SIG-M5 (cell line): ENCODE data around the gene KRT20.
"Not testable (repeated sequence)": the region's sequence is repeated elsewhere in the genome, so short reads cannot be mapped to it uniquely, and the experiment has no call there.

Source experiments
- DNase-seq: peaks from one replicate; lab custom pipeline; 2025; lab: John Stamatoyannopoulos, UW

The KRT20 gene

GRCh38 chr17:40884708-40885512 lies at the start of gene KRT20:
Gene KRT20, minus strand, starts transcription at chr17:40885242. Its CDS starts 57 bp downstream, at chr17:40885185.
- DNase-seq, result no peak

GRCh38 chr17:40932608-40933007 lies 47.6 kb upstream of the KRT20 start:
- no peak for DNase-seq

GRCh38 chr17:40931311-40931710 lies 46.3 kb upstream of the KRT20 start:
- DNase-seq, result no peak

DNA sequence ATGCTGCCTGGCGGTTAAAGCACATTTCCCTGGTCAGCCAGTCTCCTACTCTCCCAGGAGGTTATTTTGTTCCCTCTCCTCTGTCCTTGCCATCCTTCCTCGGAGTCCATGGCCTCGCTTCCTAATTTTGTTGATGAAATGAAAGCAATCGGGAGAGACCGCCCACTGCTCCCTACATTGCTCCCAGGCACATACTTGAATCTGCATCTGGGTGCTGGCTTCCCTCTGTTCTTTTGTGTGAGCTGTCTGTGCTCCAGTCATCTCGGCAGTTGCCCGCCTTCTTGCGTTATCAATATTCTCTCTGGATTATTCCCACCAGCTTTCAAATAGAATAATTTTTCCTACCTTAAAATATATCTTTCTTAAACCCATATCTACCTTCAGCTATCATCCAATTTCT lies 41.3 kb upstream of the KRT20 start:
- no peak for DNase-seq

DNA sequence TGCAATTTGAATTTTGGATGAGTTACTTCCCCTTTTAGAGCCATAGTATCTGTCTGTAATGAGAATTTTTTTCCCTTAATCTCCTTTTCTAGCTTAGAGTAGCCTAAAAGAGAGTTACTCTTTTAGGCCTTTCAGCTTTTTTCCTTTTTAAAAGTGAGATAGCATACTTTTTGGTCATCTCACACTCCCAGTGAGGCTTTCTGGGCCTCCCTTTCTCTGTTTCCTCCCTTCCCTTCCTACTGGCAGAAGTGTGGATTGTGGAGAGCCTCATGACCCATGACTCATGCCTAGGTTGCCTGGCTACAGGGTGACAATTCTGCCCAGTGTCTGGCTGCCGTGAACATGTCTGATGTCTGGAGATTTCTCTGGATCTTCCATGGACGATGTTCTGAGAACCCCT lies 37.2 kb upstream of the KRT20 start:
- DNase-seq, result no peak

DNA sequence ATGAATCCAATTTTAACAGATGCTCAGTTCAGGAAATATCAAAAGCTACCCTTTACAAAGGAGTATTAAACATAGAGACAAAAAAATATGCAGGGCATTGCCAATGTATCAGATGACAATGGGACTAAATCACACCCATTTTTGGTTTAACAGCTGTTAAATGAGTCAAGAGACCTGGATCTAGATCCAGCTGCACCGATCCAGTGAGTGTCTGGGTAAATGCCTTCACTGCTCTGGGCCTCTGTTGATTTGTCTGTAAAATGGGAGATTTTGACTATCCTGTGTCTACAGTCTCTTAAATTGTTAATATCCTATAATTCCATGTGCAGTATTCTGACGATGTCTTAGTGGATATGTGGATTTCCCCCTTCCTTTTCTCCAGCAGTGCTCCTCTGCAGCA lies 36.0 kb upstream of the KRT20 start:
- no peak for DNase-seq

- DNase-seq, result not testable (repeated sequence)
These were observed 32.1 kb upstream of the KRT20 start for GRCh38 chr17:40917116-40917515.

DNA sequence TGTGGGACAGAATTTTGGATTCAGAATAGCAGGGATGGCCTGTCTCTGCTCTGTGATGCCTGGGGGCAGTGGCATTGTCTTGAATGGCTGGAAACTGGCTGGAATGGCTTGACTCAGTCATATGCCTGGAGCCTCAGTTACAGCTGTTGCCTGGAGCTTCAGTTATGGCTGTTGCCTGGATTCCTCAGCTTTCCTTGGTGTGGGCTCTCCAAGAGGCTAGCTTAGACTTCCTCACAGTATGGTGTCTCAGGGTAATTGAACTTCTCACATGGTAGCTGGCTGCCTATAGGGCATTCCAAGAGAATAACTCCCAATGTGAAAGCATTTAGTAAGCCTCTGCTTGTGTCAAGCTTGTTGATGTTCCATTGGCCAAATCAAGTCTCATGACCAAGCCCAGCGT lies 31.3 kb upstream of the KRT20 start:
- DNase-seq, result no peak

GRCh38 chr17:40915721-40916256 lies 30.7 kb upstream of the KRT20 start:
- no peak for DNase-seq

GRCh38 chr17:40915199-40915661 lies 30.2 kb upstream of the KRT20 start:
- no peak for DNase-seq

DNA sequence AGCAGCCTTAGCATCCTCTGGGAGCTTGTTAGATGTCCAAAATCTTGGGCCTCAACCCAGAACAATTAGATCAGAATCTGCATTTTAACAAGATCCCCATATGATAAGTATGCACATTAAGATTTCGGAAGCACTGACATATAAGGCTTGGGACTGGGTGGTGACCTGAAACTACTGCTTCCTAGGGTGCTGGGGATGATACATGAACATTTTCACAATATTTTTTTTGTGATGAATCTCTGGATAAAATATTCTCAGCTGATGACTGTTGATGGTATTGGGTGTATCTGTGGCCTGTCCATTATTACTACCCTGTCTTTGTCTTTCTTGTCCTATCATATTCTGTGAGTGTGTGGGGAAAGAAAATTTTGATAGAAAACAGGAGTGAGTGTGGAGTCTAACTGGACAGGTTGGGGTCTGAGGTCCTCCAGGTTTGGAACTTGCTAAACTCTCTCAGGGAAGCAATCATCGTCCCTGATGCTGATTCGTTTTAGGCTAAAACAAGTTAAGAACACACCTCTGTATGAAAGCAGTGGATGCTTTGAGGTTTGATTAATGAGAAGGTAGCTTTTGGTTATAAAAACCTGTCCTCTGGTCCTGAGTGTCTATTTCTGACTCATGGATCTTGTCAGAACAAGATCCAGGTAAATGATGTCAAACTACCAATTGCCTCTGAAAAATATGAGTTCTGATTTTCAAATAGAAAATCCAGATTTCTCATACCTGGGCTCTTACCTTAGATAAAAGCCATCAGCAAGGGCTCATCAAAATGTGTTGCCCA lies 29.2 kb upstream of the KRT20 start:
- no peak for DNase-seq

GRCh38 chr17:40912486-40913210 lies 27.6 kb upstream of the KRT20 start:
- no peak for DNase-seq

DNA sequence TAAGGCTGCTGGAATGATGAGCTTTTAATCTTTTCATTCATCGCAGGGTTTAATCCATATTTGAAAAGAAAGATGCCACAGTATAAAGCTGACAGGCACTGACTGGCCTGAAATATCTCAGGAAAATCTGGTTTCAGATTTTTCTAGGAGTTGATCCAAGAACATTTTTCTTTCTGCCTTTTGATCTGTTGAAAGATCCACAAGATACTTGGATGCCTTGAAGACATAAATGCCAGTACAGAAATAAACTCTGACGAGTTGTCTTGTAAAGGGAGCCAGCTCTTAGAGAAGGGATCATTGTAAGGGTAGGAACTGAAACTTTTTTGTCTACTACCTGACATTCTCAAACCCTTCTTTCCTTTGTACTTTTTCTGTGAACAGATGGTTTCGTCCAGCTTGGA lies 25.4 kb upstream of the KRT20 start:
- no peak for DNase-seq

DNA sequence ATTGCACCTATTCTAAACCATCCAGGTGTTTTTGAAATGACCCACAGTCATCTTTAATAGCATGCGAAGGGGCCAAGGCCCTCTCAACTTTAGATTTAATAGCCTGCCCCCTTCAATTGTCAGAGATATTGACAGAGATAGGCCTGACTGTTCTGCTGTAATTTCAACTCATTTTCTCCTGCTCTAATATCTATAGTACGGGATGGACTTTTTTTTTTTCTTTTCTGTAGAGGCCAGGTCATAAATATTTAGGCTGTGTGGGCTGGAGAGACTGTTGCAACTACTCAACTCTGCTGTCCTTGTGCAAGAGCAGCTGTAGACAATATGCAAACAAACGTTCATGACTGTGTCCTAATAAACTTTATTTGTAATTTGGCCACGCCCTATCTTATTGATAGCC lies 24.7 kb upstream of the KRT20 start:
- DNase-seq, result no peak

GRCh38 chr17:40909351-40909750 lies 24.3 kb upstream of the KRT20 start:
- DNase-seq, result no peak

GRCh38 chr17:40906613-40907012 lies 21.6 kb upstream of the KRT20 start:
- DNase-seq, result no peak

GRCh38 chr17:40905370-40905769 lies 20.3 kb upstream of the KRT20 start:
- DNase-seq, result no peak

- DNase-seq, result no peak
These were observed 18.2 kb upstream of the KRT20 start for GRCh38 chr17:40903129-40903847.

- DNase-seq, result no peak
These were observed 17.5 kb upstream of the KRT20 start for GRCh38 chr17:40902498-40902897.

DNA sequence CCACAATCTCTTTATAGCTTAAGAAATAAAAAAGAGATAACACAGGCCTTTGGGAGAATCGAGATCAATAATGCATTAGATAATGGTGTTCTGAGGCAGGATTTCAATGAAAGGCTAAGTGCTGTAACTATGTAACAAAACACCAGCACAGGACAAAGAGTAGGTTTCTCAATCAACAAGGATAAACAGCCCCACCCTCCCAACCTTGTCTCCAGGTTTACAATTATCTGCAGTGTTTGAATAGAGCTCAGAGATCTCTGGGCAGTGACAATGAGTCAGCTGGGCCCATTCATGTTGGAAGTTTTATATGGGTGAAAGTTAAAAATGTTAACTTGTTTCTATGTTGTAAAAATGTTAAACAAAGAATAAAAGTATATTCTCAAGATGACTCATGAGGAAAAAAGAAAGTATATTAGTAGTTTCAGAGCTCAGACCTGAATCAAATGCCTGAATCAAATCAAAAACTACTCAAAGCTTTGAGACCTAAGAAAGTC lies 17.0 kb upstream of the KRT20 start:
- no peak for DNase-seq

- no peak for DNase-seq
These were observed 15.8 kb upstream of the KRT20 start for GRCh38 chr17:40900809-40901356.
